A673 (cell line): ENCODE measurements around the gene PTMS. TPM values are rescaled to one million over a fixed set of nuclear protein-coding genes. Genes with fewer than 3 reads are reported as not detected.

Experiments
- BruUV-seq: library from RNA; stranded (reverse); fragments of 400-500 nt; replicated peaks from 2 replicates; lab custom pipeline; 2021; lab: Mats Ljungman, UMichigan
- CTCF ChIA-PET: fragments of 300-600 bp; sonication (Branson Sonifier 250); formaldehyde crosslinking; loops from one replicate; lab custom pipeline; 2022; ENCODE audit warnings: antibody characterized with exemption; lab: Charles Lee
- POLR2A ChIA-PET: fragments of 300-600 bp; sonication (Branson Sonifier 250); formaldehyde crosslinking; loops from one replicate; lab custom pipeline; 2022; ENCODE audit warnings: antibody characterized with exemption; ENCODE audit not compliant: low non-redundant PET; lab: Charles Lee
- DNase-seq: peaks from one replicate; pipeline ENCODE4 v3.0.0-alpha.2; 2015; ENCODE audit warnings: low spot score
- H3K27ac ChIP-seq: fragments of 200-600 bp; sonication (generic); 2 replicates; pipeline ENCODE4 v1.5.1; 2016; ENCODE audit warnings: mixed run types, low read depth, mild to moderate bottlenecking, mixed read lengths, antibody characterized with exemption, low read length; ENCODE audit not compliant: poor library complexity, severe bottlenecking
- H3K27me3 ChIP-seq: fragments of 200-600 bp; sonication (generic); replicated peaks from 2 replicates; pipeline ENCODE4 v1.6.1; 2017; ENCODE audit warnings: mixed run types, low read depth, mild to moderate bottlenecking, mixed read lengths, antibody characterized with exemption, low read length; ENCODE audit not compliant: insufficient read depth, poor library complexity
- H3K36me3 ChIP-seq: fragments of 200-600 bp; sonication (generic); 2 replicates; pipeline ENCODE4 v1.6.1; 2016; ENCODE audit warnings: mixed run types, mild to moderate bottlenecking, mixed read lengths, antibody characterized with exemption, low read length; ENCODE audit not compliant: insufficient read depth, poor library complexity, severe bottlenecking
- H3K4me1 ChIP-seq: fragments of 200-600 bp; sonication (generic); 2 replicates; pipeline ENCODE4 v1.6.1; 2017; ENCODE audit warnings: mixed run types, mild to moderate bottlenecking, mixed read lengths, antibody characterized with exemption, low read length; ENCODE audit not compliant: insufficient read depth, poor library complexity, severe bottlenecking
- H3K4me3 ChIP-seq: fragments of 200-600 bp; sonication (generic); 2 replicates; pipeline ENCODE4 v1.5.1; 2016; ENCODE audit warnings: low read depth, mixed run types, mild to moderate bottlenecking, mixed read lengths, low read length; ENCODE audit not compliant: poor library complexity, severe bottlenecking
- H3K9me3 ChIP-seq: fragments of 200-600 bp; sonication (generic); 2 replicates; pipeline ENCODE4 v1.6.1; 2016; ENCODE audit warnings: mixed run types, low read depth, mild to moderate bottlenecking, mixed read lengths, antibody characterized with exemption, low read length; ENCODE audit not compliant: poor library complexity, severe bottlenecking
- CTCF ChIP-seq: fragments of 300-800, 200-600 bp; sonication (generic); conservative IDR thresholded peaks from 2 replicates; pipeline ENCODE4 v1.5.1; 2017; ENCODE audit warnings: low read depth, mild to moderate bottlenecking, antibody characterized with exemption, low read length, moderate library complexity, mixed read lengths
- EZH2 ChIP-seq: fragments of 200-600 bp; sonication (generic); IDR thresholded peaks from 2 replicates; pipeline ENCODE4 v1.6.1; 2017; ENCODE audit warnings: borderline replicate concordance, low read depth, mild to moderate bottlenecking, mixed read lengths, antibody characterized with exemption, low read length; ENCODE audit not compliant: poor library complexity, severe bottlenecking
- intact Hi-C: fragments of 100-400 bp; cut with micrococcal nuclease; formaldehyde crosslinking; loops from one replicate; pipeline ENCODE4 v1.10.0; 2022; ENCODE audit not compliant: unreplicated experiment
- total RNA-seq: library from RNA; stranded (reverse); gene quantifications from 2 replicates; pipeline ENCODE4 v1.2.3, GENCODE V29; 2021

PTMS gene
- total RNA-seq, 1 experiment from 2014 or later: 620 TPM

GRCh38 chr12:6771091-6771495, 4.9 kb downstream of the PTMS start:
- Histone ChIP-seq H3K36me3 (peaks cover 41% of the 10 kb centered on the region), H3K4me3 (no peak overlapping the region), H3K27me3 (no peaks in the 10 kb centered on the region), H3K9me3 (no peaks in the 10 kb centered on the region), H3K4me1 (peaks cover 17% of the 10 kb centered on the region), H3K27ac (peak overlapping the region; percentile 40)
- DNase-seq: no peak
- no peak for TF ChIP-seq EZH2
- no peak for TF ChIP-seq CTCF
- no TSS peak for BruUV-seq
- intact Hi-C loops: no loop called here
- ChIA-PET CTCF (no interaction called here), POLR2A (no interaction called here)

GRCh38 chr12:6771509-6772330, 5.6 kb downstream of the PTMS start:
- Histone ChIP-seq H3K36me3 (peaks cover 45% of the 10 kb centered on the region), H3K9me3 (no peaks in the 10 kb centered on the region), H3K27ac (peak overlapping the region; percentile 40), H3K4me3 (no peak overlapping the region), H3K27me3 (no peaks in the 10 kb centered on the region), H3K4me1 (peaks cover 17% of the 10 kb centered on the region)
- DNase-seq: no peak
- no TSS peak for BruUV-seq
- ChIA-PET CTCF (interaction anchor here (0.7 kb wide), 1 partner anchor 17 kb away, joined by 6 read pairs; no protein-coding TSS in a partner anchor), POLR2A (no interaction called here)
- intact Hi-C loops: no loop called here
- no peak for TF ChIP-seq CTCF
- no peak for TF ChIP-seq EZH2

- POLR2A ChIA-PET: no interaction called here
- TF ChIP-seq CTCF (no peak), EZH2 (no peak)
- intact Hi-C loops: no loop called here
- Histone ChIP-seq H3K9me3 (no peaks in the 10 kb centered on the region), H3K27me3 (no peaks in the 10 kb centered on the region), H3K36me3 (peaks cover 47% of the 10 kb centered on the region), H3K27ac (peak within 1 kb of the TSS; percentile 40), H3K4me3 (no peak within 1 kb of the TSS), H3K4me1 (peaks cover 17% of the 10 kb centered on the region)
- no TSS peak for BruUV-seq
- no peak for DNase-seq
- CTCF ChIA-PET: interaction anchor here (0.7 kb wide), 1 partner anchor 18 kb away, joined by 6 read pairs; no protein-coding TSS in a partner anchor
Observed at GRCh38 chr12:6772331-6772695, 6.2 kb downstream of the PTMS start, which contains the start of gene LAG3. Gene LAG3 (plus strand): TSS chr12:6772520. CDS start chr12:6772853, 333 bp downstream.
